ENCODE measurements around the gene QSER1.

DNA sequence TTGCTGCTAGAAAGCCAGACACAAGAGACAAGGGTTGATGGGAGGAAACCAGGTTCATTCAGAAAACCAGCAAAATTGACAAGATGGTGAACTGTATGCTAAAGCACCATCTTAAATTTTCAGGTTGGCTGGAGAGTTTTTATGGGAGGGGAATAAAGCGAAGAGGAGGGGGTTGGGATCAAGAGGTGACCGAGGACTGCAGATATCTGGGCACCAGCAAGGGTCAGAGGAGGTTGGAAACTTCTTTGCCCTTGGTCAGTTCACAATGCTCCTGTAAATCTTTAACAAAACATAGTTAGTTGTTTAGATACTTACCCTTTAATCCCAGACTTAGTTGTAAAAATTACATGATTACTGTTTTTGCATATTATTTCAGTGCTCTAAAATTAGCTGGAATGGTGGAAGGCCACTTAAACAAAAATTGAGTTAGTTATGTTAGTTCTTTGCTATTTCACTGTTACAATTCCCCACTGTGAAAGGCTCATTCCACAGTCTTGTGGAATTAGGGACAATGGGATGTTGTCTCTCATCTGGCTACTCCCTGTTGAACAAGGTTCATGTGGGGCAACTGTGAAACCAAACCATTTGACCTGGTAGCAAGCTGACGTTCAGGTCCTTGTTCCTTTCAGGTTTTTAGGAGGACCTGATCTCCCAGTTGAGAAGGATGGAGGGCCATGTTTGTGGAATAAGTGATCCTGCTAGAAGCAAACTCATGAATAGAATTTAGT, 30.6 kb upstream of the QSER1 start:
- TF ChIP-seq, protein P1, sequence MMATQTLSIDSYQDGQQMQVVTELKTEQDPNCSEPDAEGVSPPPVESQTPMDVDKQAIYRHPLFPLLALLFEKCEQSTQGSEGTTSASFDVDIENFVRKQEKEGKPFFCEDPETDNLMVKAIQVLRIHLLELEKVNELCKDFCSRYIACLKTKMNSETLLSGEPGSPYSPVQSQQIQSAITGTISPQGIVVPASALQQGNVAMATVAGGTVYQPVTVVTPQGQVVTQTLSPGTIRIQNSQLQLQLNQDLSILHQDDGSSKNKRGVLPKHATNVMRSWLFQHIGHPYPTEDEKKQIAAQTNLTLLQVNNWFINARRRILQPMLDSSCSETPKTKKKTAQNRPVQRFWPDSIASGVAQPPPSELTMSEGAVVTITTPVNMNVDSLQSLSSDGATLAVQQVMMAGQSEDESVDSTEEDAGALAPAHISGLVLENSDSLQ (IDR thresholded peaks at IDR 0.05), result no peak
- no peak for TF ChIP-seq FOXK2 (IDR thresholded peaks at IDR 0.05)

Data from HEK293T (cell line).